Stimulated activated CD4-positive, alpha-beta T cell treated with anti-CD3 and anti-CD28 coated beads, Interleukin-4, amount 100 ng/mL, for 24 hours (primary cell): ENCODE data around the gene MUSTN1.

Experiments used
- DNase-seq: peaks from one replicate; pipeline ENCODE4 v3.0.0-alpha.2; 2020

MUSTN1 gene

GRCh38 chr3:52830535-52831258 is 4.1 kb downstream of the MUSTN1 start, which contains the start of gene ITIH4:
Gene ITIH4 (minus strand): TSS chr3:52830672. CDS start chr3:52830642, 30 bp downstream.
- DNase-seq, result no peak

GRCh38 chr3:52829906-52830463 is 4.8 kb downstream of the MUSTN1 start:
- DNase-seq, result no peak

- DNase-seq, result no peak
Observed at GRCh38 chr3:52829482-52829881, 5.3 kb downstream of the MUSTN1 start.

GRCh38 chr3:52827866-52828376 is 6.9 kb downstream of the MUSTN1 start:
- no peak for DNase-seq

GRCh38 chr3:52827441-52827840 is 7.4 kb downstream of the MUSTN1 start:
- DNase-seq, result no peak

GRCh38 chr3:52824037-52824436 is 10.8 kb downstream of the MUSTN1 start:
- DNase-seq, result no peak

- DNase-seq, result no peak
Observed at GRCh38 chr3:52822363-52822762, 12.5 kb downstream of the MUSTN1 start.

GRCh38 chr3:52820736-52821135 is 14.1 kb downstream of the MUSTN1 start:
- peak; percentile 18 for DNase-seq

- no peak for DNase-seq
Observed at GRCh38 chr3:52819936-52820335, 14.9 kb downstream of the MUSTN1 start.

- DNase-seq, result no peak
Observed at GRCh38 chr3:52817860-52818259, 17.0 kb downstream of the MUSTN1 start.

- DNase-seq, result no peak
Observed at GRCh38 chr3:52817221-52817620, 17.6 kb downstream of the MUSTN1 start.

- no peak for DNase-seq
Observed at GRCh38 chr3:52816654-52817053, 18.2 kb downstream of the MUSTN1 start.

GRCh38 chr3:52816199-52816598 is 18.6 kb downstream of the MUSTN1 start:
- DNase-seq, result no peak

GRCh38 chr3:52813810-52814209 is 21.0 kb downstream of the MUSTN1 start:
- no peak for DNase-seq

GRCh38 chr3:52811452-52812011 is 23.3 kb downstream of the MUSTN1 start:
- DNase-seq, result no peak

- DNase-seq, result no peak
Observed at GRCh38 chr3:52810923-52811322, 23.9 kb downstream of the MUSTN1 start.

- no peak for DNase-seq
Observed at GRCh38 chr3:52809662-52810377, 25.0 kb downstream of the MUSTN1 start.

GRCh38 chr3:52809149-52809548 is 25.7 kb downstream of the MUSTN1 start:
- DNase-seq, result no peak

- no peak for DNase-seq
Observed at GRCh38 chr3:52805270-52806039, 29.4 kb downstream of the MUSTN1 start.

GRCh38 chr3:52801839-52802238 is 33.0 kb downstream of the MUSTN1 start:
- DNase-seq, result no peak

GRCh38 chr3:52800079-52800478 is 34.7 kb downstream of the MUSTN1 start:
- no peak for DNase-seq

GRCh38 chr3:52798978-52799476 is 35.8 kb downstream of the MUSTN1 start:
- DNase-seq, result no peak
